Activated CD8-positive, alpha-beta memory T cell treated with anti-CD3 and anti-CD28 coated beads, Interleukin-2, amount 10 ng/mL, durations not matched to agents 7 days and 5 days (primary cell): ENCODE data around the gene PCDHB5. TPM values are rescaled to one million over a fixed set of nuclear protein-coding genes. Genes with fewer than 3 reads are reported as not detected.
"Not testable (repeated sequence)": the region's sequence is repeated elsewhere in the genome, so short reads cannot be mapped to it uniquely, and the experiment has no call there.

ENCODE experiments used
- ATAC-seq: fragments of 150-1000 bp; cut with Tn5 transposase; one replicate; pipeline ENCODE4 v1.10.0; 2021; ENCODE audit warnings: moderate library complexity
- CTCF ChIA-PET: fragments of 350-600 bp; sonication (Branson Sonifier 250); formaldehyde crosslinking; loops from one replicate; lab custom pipeline; 2021; ENCODE audit warnings: antibody characterized with exemption; lab: Charles Lee
- DNase-seq: peaks from one replicate; pipeline ENCODE4 v3.0.0-alpha.2; 2020
- H3K27ac Mint-ChIP-seq: one replicate; pipeline ENCODE4 v1.8.0; 2021; ENCODE audit warnings: mild to moderate bottlenecking, mixed read lengths
- H3K27me3 Mint-ChIP-seq: one replicate; pipeline ENCODE4 v1.8.0; 2021; ENCODE audit warnings: mixed read lengths
- H3K36me3 Mint-ChIP-seq: one replicate; pipeline ENCODE4 v1.8.0; 2021; ENCODE audit warnings: mild to moderate bottlenecking, mixed read lengths
- H3K4me1 Mint-ChIP-seq: one replicate; pipeline ENCODE4 v1.8.0; 2021; ENCODE audit warnings: mixed read lengths
- H3K4me3 Mint-ChIP-seq: one replicate; pipeline ENCODE4 v1.8.0; 2021; ENCODE audit warnings: mild to moderate bottlenecking, moderate library complexity, mixed read lengths
- H3K9me3 Mint-ChIP-seq: one replicate; pipeline ENCODE4 v1.8.0; 2022; ENCODE audit warnings: low read depth, mixed read lengths
- total RNA-seq, 2 experiments: library from RNA; stranded (reverse); gene quantifications; one replicate each; pipeline ENCODE4 v1.2.3, GENCODE V29; 2021

The PCDHB5 gene
- total RNA-seq: not detected

- peaks cover 4% of the 10 kb centered on the region for H3K36me3 Mint-ChIP-seq
- no peak within 1 kb of the TSS for H3K27ac Mint-ChIP-seq
- no peak for DNase-seq
- ATAC-seq: no peak
- peaks cover 11% of the 10 kb centered on the region for H3K9me3 Mint-ChIP-seq
- H3K27me3 Mint-ChIP-seq: no peaks in the 10 kb centered on the region
- no peak within 1 kb of the TSS for H3K4me3 Mint-ChIP-seq
- CTCF ChIA-PET: no interaction called here
- peaks cover 2% of the 10 kb centered on the region for H3K4me1 Mint-ChIP-seq
Measured at GRCh38 chr5:141135030-141135717, at the start of gene PCDHB5. Gene PCDHB5, plus strand, starts transcription at chr5:141135206. Its CDS starts 229 bp downstream, at chr5:141135435.

GRCh38 chr5:141094481-141095262, 40.3 kb upstream of the PCDHB5 start, which contains the start of gene PCDHB2:
Gene PCDHB2, plus strand, starts transcription at chr5:141094615. Its CDS starts 176 bp downstream, at chr5:141094791.
- Mint-ChIP-seq H3K4me3 (no peak within 1 kb of the TSS), H3K4me1 (no peaks in the 10 kb centered on the region), H3K27me3 (peaks cover 8% of the 10 kb centered on the region), H3K36me3 (peaks cover 2% of the 10 kb centered on the region), H3K27ac (no peak within 1 kb of the TSS), H3K9me3 (peaks cover 16% of the 10 kb centered on the region)
- ATAC-seq (no peak), DNase-seq (no peak)
- CTCF ChIA-PET: no interaction called here

GRCh38 chr5:141095263-141095641, 39.8 kb upstream of the PCDHB5 start:
- Mint-ChIP-seq H3K9me3 (peaks cover 17% of the 10 kb centered on the region), H3K36me3 (peaks cover 2% of the 10 kb centered on the region), H3K4me3 (no peak overlapping the region), H3K27me3 (peaks cover 9% of the 10 kb centered on the region), H3K27ac (no peak overlapping the region), H3K4me1 (peaks cover under 1% of the 10 kb centered on the region)
- DNase-seq: no peak
- CTCF ChIA-PET: no interaction called here
- ATAC-seq: no peak

- H3K27ac Mint-ChIP-seq, ATAC-seq, H3K36me3 Mint-ChIP-seq, H3K4me1 Mint-ChIP-seq, CTCF ChIA-PET, DNase-seq, H3K4me3 Mint-ChIP-seq: not testable (repeated sequence)
- Mint-ChIP-seq H3K9me3 (peaks cover 23% of the 10 kb centered on the region), H3K27me3 (peaks cover 11% of the 10 kb centered on the region)
Measured at GRCh38 chr5:141096181-141096580, 38.8 kb upstream of the PCDHB5 start.

- Mint-ChIP-seq H3K27me3 (peaks cover 11% of the 10 kb centered on the region), H3K9me3 (peaks cover 24% of the 10 kb centered on the region)
- CTCF ChIA-PET, ATAC-seq, H3K27ac Mint-ChIP-seq, H3K4me1 Mint-ChIP-seq, H3K4me3 Mint-ChIP-seq, DNase-seq, H3K36me3 Mint-ChIP-seq: not testable (repeated sequence)
Measured at GRCh38 chr5:141096586-141096985, 38.4 kb upstream of the PCDHB5 start.

- Mint-ChIP-seq H3K4me3 (no peak within 1 kb of the TSS), H3K36me3 (peaks cover 2% of the 10 kb centered on the region), H3K9me3 (peaks cover 14% of the 10 kb centered on the region), H3K27me3 (peaks cover 5% of the 10 kb centered on the region), H3K27ac (no peak within 1 kb of the TSS), H3K4me1 (peaks cover 3% of the 10 kb centered on the region)
- peak; percentile 47 for DNase-seq
- no peak for ATAC-seq
- CTCF ChIA-PET: no interaction called here
Measured at GRCh38 chr5:141100243-141100805, 34.7 kb upstream of the PCDHB5 start, which contains the start of gene PCDHB3. Gene PCDHB3, plus strand, starts transcription at chr5:141100473. Its CDS starts 177 bp downstream, at chr5:141100650.

GRCh38 chr5:141101059-141101458, 33.9 kb upstream of the PCDHB5 start:
- CTCF ChIA-PET: no interaction called here
- Mint-ChIP-seq H3K27me3 (peaks cover 3% of the 10 kb centered on the region), H3K4me3 (no peak overlapping the region), H3K4me1 (peaks cover 3% of the 10 kb centered on the region), H3K9me3 (peaks cover 9% of the 10 kb centered on the region), H3K36me3 (no peaks in the 10 kb centered on the region), H3K27ac (no peak overlapping the region)
- DNase-seq (no peak), ATAC-seq (no peak)

- H3K9me3 Mint-ChIP-seq, ATAC-seq, H3K27ac Mint-ChIP-seq, CTCF ChIA-PET, DNase-seq, H3K4me1 Mint-ChIP-seq, H3K4me3 Mint-ChIP-seq, H3K36me3 Mint-ChIP-seq, H3K27me3 Mint-ChIP-seq: not testable (repeated sequence)
Measured at GRCh38 chr5:141102070-141102469, 32.9 kb upstream of the PCDHB5 start.

- H3K27ac Mint-ChIP-seq, CTCF ChIA-PET, H3K9me3 Mint-ChIP-seq, ATAC-seq, DNase-seq, H3K36me3 Mint-ChIP-seq, H3K27me3 Mint-ChIP-seq, H3K4me1 Mint-ChIP-seq, H3K4me3 Mint-ChIP-seq: not testable (repeated sequence)
Measured at GRCh38 chr5:141102471-141102870, 32.5 kb upstream of the PCDHB5 start.

- ATAC-seq: no peak
- no peak for DNase-seq
- Mint-ChIP-seq H3K27ac (no peak overlapping the region), H3K4me3 (no peak overlapping the region), H3K27me3 (peaks cover 1% of the 10 kb centered on the region), H3K4me1 (peaks cover under 1% of the 10 kb centered on the region), H3K9me3 (peaks cover 7% of the 10 kb centered on the region), H3K36me3 (no peaks in the 10 kb centered on the region)
- CTCF ChIA-PET: no interaction called here
Measured at GRCh38 chr5:141105350-141105749, 29.7 kb upstream of the PCDHB5 start.

- CTCF ChIA-PET: no interaction called here
- H3K4me1 Mint-ChIP-seq: no peaks in the 10 kb centered on the region
- H3K27me3 Mint-ChIP-seq: peaks cover 4% of the 10 kb centered on the region
- ATAC-seq: no peak
- H3K9me3 Mint-ChIP-seq: peaks cover 8% of the 10 kb centered on the region
- H3K27ac Mint-ChIP-seq: no peak overlapping the region
- H3K36me3 Mint-ChIP-seq: no peaks in the 10 kb centered on the region
- H3K4me3 Mint-ChIP-seq: no peak overlapping the region
- no peak for DNase-seq
Measured at GRCh38 chr5:141119250-141119649, 15.8 kb upstream of the PCDHB5 start.

GRCh38 chr5:141121563-141121962, 13.4 kb upstream of the PCDHB5 start, which contains the start of gene PCDHB4:
Gene PCDHB4, plus strand, starts transcription at chr5:141121818. Its CDS starts 181 bp downstream, at chr5:141121999.
- no peaks in the 10 kb centered on the region for H3K4me1 Mint-ChIP-seq
- no peak for ATAC-seq
- CTCF ChIA-PET: no interaction called here

GRCh38 chr5:141121985-141122384, 13.0 kb upstream of the PCDHB5 start:
- H3K4me3 Mint-ChIP-seq: no peak overlapping the region
- H3K36me3 Mint-ChIP-seq: no peaks in the 10 kb centered on the region
- no peak overlapping the region for H3K27ac Mint-ChIP-seq
- peaks cover 4% of the 10 kb centered on the region for H3K27me3 Mint-ChIP-seq
- ATAC-seq (no peak), DNase-seq (no peak)
- no peaks in the 10 kb centered on the region for H3K4me1 Mint-ChIP-seq
- peaks cover 6% of the 10 kb centered on the region for H3K9me3 Mint-ChIP-seq
- CTCF ChIA-PET: no interaction called here

More at GRCh38 chr5:141121563-141121962, 13.4 kb upstream of the PCDHB5 start, which contains the start of gene PCDHB4:
- H3K36me3 Mint-ChIP-seq: no peaks in the 10 kb centered on the region
- H3K9me3 Mint-ChIP-seq: peaks cover 8% of the 10 kb centered on the region
- no peak for DNase-seq
- no peak within 1 kb of the TSS for H3K27ac Mint-ChIP-seq
- peaks cover 4% of the 10 kb centered on the region for H3K27me3 Mint-ChIP-seq
- H3K4me3 Mint-ChIP-seq: no peak within 1 kb of the TSS
